HCT116 (cell line): ENCODE data around the gene TRAK1. TPM values are rescaled to one million over a fixed set of nuclear protein-coding genes. Genes with fewer than 3 reads are reported as not detected.

Experiments
- ATAC-seq: fragments of 200-7000 bp; cut with Tn5 transposase; 2 replicates; pipeline ENCODE4 v1.9.1; 2020; ENCODE audit warnings: mild to moderate bottlenecking, moderate library complexity
- BruUV-seq: library from RNA; stranded (reverse); fragments of 400-500 nt; replicated peaks from 2 replicates; lab custom pipeline; 2021; lab: Mats Ljungman, UMichigan
- CTCF ChIA-PET: fragments of 300-600 bp; sonication (Branson Sonifier 250); formaldehyde crosslinking; loops from one replicate; lab custom pipeline; 2021; ENCODE audit warnings: antibody characterized with exemption; lab: Charles Lee
- POLR2A ChIA-PET: fragments of 300-600, 350-600 bp; sonication (Branson Sonifier 250); formaldehyde crosslinking; loops from one replicate; lab custom pipeline; 2021; ENCODE audit warnings: antibody characterized with exemption; lab: Charles Lee
- RAD21 ChIA-PET, 2 experiments: fragments of 300-600 bp; sonication (Branson Sonifier 250); formaldehyde crosslinking; loops; one replicate each; lab custom pipeline; 2023; ENCODE audit warnings: low total read pairs in 2 of 2; ENCODE audit not compliant: uncharacterized antibody in 2 of 2, unreplicated experiment in 2 of 2, low non-redundant PET in 1 of 2; lab: Charles Lee
- DNase-seq: peaks from one replicate; pipeline ENCODE4 v3.0.0-alpha.2; 2010; ENCODE audit warnings: low read depth, low spot score
- H2AFZ ChIP-seq: fragments of 200-600 bp; shearing (Covaris generic), sonication (generic); 2 replicates; pipeline ENCODE4 v1.6.1; 2017; ENCODE audit warnings: low read depth, mixed run types, mixed read lengths, antibody characterized with exemption, low read length; ENCODE audit not compliant: poor library complexity, severe bottlenecking
- H3K27ac ChIP-seq: 2 replicates; pipeline ENCODE4 v1.5.1; 2012; ENCODE audit warnings: low read depth, low read length
- H3K27me3 ChIP-seq: fragments of 200-600 bp; sonication (generic); 2 replicates; pipeline ENCODE4 v1.6.1; 2016; ENCODE audit warnings: mixed run types, low read length, mixed read lengths; ENCODE audit not compliant: insufficient read depth
- H3K36me3 ChIP-seq, 2 experiments: fragments of 200-500 bp in 1 of 2; fragments of 200-600 bp in 1 of 2; sonication (Bioruptor generic) in 1 of 2; sonication (generic) in 1 of 2; 2 replicates each; pipeline versions ENCODE4 v1.5.1 to v1.6.1; 2014 to 2016; ENCODE audit warnings: low read length in 2 of 2, inconsistent platforms in 1 of 2, mixed read lengths in 1 of 2, mixed run types in 1 of 2; ENCODE audit not compliant: insufficient read depth in 2 of 2, control insufficient read depth in 1 of 2
- H3K4me1 ChIP-seq, 2 experiments: fragments of 200-600 bp in 1 of 2; sonication (generic) in 1 of 2; 2 replicates each; pipeline versions ENCODE4 v1.5.1 to v1.6.1; 2012 to 2017; ENCODE audit warnings: low read length in 2 of 2, inconsistent platforms in 1 of 2, mild to moderate bottlenecking in 1 of 2, mixed read lengths in 1 of 2, mixed run types in 1 of 2, moderate library complexity in 1 of 2; ENCODE audit not compliant: insufficient read depth in 2 of 2, control insufficient read depth in 1 of 2
- H3K4me2 ChIP-seq: fragments of 200-600 bp; sonication (generic); 2 replicates; pipeline ENCODE4 v1.6.1; 2017; ENCODE audit warnings: mixed run types, low read length, mixed read lengths
- H3K4me3 ChIP-seq, 2 experiments: fragments of 200-600 bp in 1 of 2; sonication (generic) in 1 of 2; replicated peaks in 1 of 2; 2 replicates each; pipeline ENCODE4 v1.5.1; 2011 to 2016; ENCODE audit warnings: low read length in 2 of 2, control low read depth in 1 of 2, low read depth in 1 of 2, mild to moderate bottlenecking in 1 of 2, mixed read lengths in 1 of 2, mixed run types in 1 of 2
- H3K79me2 ChIP-seq: fragments of 200-600 bp; sonication (generic); 2 replicates; pipeline ENCODE4 v1.6.1; 2017; ENCODE audit warnings: mild to moderate bottlenecking, mixed run types, low read length, moderate library complexity, mixed read lengths; ENCODE audit not compliant: insufficient read depth
- H3K9ac ChIP-seq: fragments of 200-600 bp; sonication (generic); 2 replicates; pipeline ENCODE4 v1.6.1; 2016; ENCODE audit warnings: low read length, mixed read lengths
- H3K9me2 ChIP-seq: fragments of 200-600 bp; sonication (generic), shearing (Covaris generic); 2 replicates; pipeline ENCODE4 v1.6.1; 2017; ENCODE audit warnings: mixed run types, mild to moderate bottlenecking, moderate library complexity; ENCODE audit not compliant: insufficient read depth
- H3K9me3 ChIP-seq, 2 experiments: fragments of 200-500 bp in 1 of 2; fragments of 200-600 bp in 1 of 2; sonication (Bioruptor generic) in 1 of 2; sonication (generic) in 1 of 2; 2 replicates each; pipeline ENCODE4 v1.6.1; 2014 to 2017; ENCODE audit warnings: low read length in 2 of 2, mixed read lengths in 2 of 2, inconsistent platforms in 1 of 2, low read depth in 1 of 2, mild to moderate bottlenecking in 1 of 2, mixed run types in 1 of 2, moderate library complexity in 1 of 2; ENCODE audit not compliant: control insufficient read depth in 1 of 2, insufficient read depth in 1 of 2
- H4K20me1 ChIP-seq: fragments of 200-600 bp; sonication (generic), shearing (Covaris generic); 2 replicates; pipeline ENCODE4 v1.6.1; 2017; ENCODE audit warnings: mixed run types, mild to moderate bottlenecking, moderate library complexity; ENCODE audit not compliant: insufficient read depth
- CBX3 ChIP-seq: IDR thresholded peaks from 2 replicates; pipeline ENCODE4 v1.6.1; 2012; ENCODE audit warnings: low read depth
- CEBPB ChIP-seq: IDR thresholded peaks from 2 replicates; pipeline ENCODE4 v1.6.1; 2012; ENCODE audit warnings: low read depth
- EGR1 ChIP-seq: IDR thresholded peaks from 2 replicates; pipeline ENCODE4 v1.6.1; 2012; ENCODE audit warnings: low read depth
- ELF1 ChIP-seq: IDR thresholded peaks from 2 replicates; pipeline ENCODE4 v1.6.1; 2012; ENCODE audit warnings: low read depth, borderline replicate concordance
- EZH2phosphoT487 ChIP-seq: fragments of 200-600 bp; IDR thresholded peaks from 2 replicates; pipeline ENCODE4 v1.6.1; 2018; ENCODE audit warnings: antibody characterized with exemption, borderline replicate concordance
- POLR2A ChIP-seq: IDR thresholded peaks from 2 replicates; pipeline ENCODE4 v1.7.0; 2011; ENCODE audit warnings: borderline replicate concordance; ENCODE audit not compliant: insufficient read depth, insufficient read length; ENCODE audit errors: extremely low read depth
- RAD21 ChIP-seq: IDR thresholded peaks from 2 replicates; pipeline ENCODE4 v1.6.1; 2012; ENCODE audit warnings: low read depth, mild to moderate bottlenecking
- SIN3A ChIP-seq: IDR thresholded peaks from 2 replicates; pipeline ENCODE4 v1.6.1; 2012; ENCODE audit warnings: low read depth
- SRF ChIP-seq: IDR thresholded peaks from 2 replicates; pipeline ENCODE4 v1.6.1; 2012; ENCODE audit warnings: low read depth
- TCF7L2 ChIP-seq: IDR thresholded peaks from 2 replicates; pipeline ENCODE4 v1.7.0; 2011; ENCODE audit warnings: borderline replicate concordance, inconsistent platforms; ENCODE audit not compliant: insufficient read depth, insufficient read length; ENCODE audit errors: extremely low read depth
- YY1 ChIP-seq: IDR thresholded peaks from 2 replicates; pipeline ENCODE4 v1.6.1; 2011; ENCODE audit warnings: low read length, low read depth, moderate library complexity, mild to moderate bottlenecking; ENCODE audit not compliant: insufficient replicate concordance; ENCODE audit errors: extremely low read depth
- intact Hi-C: fragments of 100-400 bp; cut with micrococcal nuclease; formaldehyde crosslinking; loops from 2 replicates; pipeline ENCODE4 v1.10.0; 2022
- total RNA-seq: library from RNA; stranded (reverse); gene quantifications from one replicate; pipeline ENCODE4 v1.2.1, GENCODE V29; 2021; ENCODE audit not compliant: unreplicated experiment
- TF ChIP-seq, protein P1 (sequence below), 3 experiments: fragments of 200-600 bp in 1 of 3; sonication (generic) in 1 of 3; IDR thresholded peaks in 2 of 3; conservative IDR thresholded peaks in 1 of 3; 2 replicates each; pipeline ENCODE4 v1.5.1; 2012 to 2017; ENCODE audit warnings: low read depth in 2 of 3, low read length in 2 of 3, antibody characterized with exemption in 1 of 3, borderline replicate concordance in 1 of 3, control low read depth in 1 of 3, mild to moderate bottlenecking in 1 of 3, mixed read lengths in 1 of 3, mixed run types in 1 of 3, moderate library complexity in 1 of 3; ENCODE audit not compliant: insufficient read depth in 1 of 3

TRAK1 gene
- total RNA-seq, 1 experiment from 2014 or later = 25.9 TPM

- H3K4me2 ChIP-seq = no peak overlapping the region
- H3K4me3 ChIP-seq = no peak overlapping the region
- no peak overlapping the region for H2AFZ ChIP-seq
- H3K9me3 ChIP-seq = no peaks in the 10 kb centered on the region
- no peak for DNase-seq
- RAD21 ChIA-PET = no interaction called here
- H3K27me3 ChIP-seq = no peaks in the 10 kb centered on the region
- intact Hi-C loops = loop anchor here (5.0 kb wide), 2 partner anchors 223 to 432 kb away; no protein-coding TSS in a partner anchor
- H3K27ac ChIP-seq = no peak overlapping the region
- peaks cover 5% of the 10 kb centered on the region; the same call in 1 of the 2 replicates for H3K79me2 ChIP-seq
- no TSS peak for BruUV-seq
- POLR2A ChIA-PET = no interaction called here
- no peaks in the 10 kb centered on the region for H4K20me1 ChIP-seq
- H3K36me3 ChIP-seq = no peaks in the 10 kb centered on the region
- H3K9me2 ChIP-seq = no peaks in the 10 kb centered on the region
- no peak overlapping the region for H3K9ac ChIP-seq
- H3K4me1 ChIP-seq = peaks cover 38 to 40% of the 10 kb centered on the region in 2 experiments
- no peak for ATAC-seq
- CTCF ChIA-PET = no interaction called here
- TF ChIP-seq TCF7L2 = no peak
- no peak for TF ChIP-seq POLR2A
- TF ChIP-seq CBX3 = no peak
- no peak for TF ChIP-seq SRF
- no peak for TF ChIP-seq YY1
- TF ChIP-seq RAD21 = no peak
- no peak for TF ChIP-seq EZH2phosphoT487
- no peak for TF ChIP-seq CEBPB
- no peak for TF ChIP-seq ELF1
- TF ChIP-seq, protein P1, sequence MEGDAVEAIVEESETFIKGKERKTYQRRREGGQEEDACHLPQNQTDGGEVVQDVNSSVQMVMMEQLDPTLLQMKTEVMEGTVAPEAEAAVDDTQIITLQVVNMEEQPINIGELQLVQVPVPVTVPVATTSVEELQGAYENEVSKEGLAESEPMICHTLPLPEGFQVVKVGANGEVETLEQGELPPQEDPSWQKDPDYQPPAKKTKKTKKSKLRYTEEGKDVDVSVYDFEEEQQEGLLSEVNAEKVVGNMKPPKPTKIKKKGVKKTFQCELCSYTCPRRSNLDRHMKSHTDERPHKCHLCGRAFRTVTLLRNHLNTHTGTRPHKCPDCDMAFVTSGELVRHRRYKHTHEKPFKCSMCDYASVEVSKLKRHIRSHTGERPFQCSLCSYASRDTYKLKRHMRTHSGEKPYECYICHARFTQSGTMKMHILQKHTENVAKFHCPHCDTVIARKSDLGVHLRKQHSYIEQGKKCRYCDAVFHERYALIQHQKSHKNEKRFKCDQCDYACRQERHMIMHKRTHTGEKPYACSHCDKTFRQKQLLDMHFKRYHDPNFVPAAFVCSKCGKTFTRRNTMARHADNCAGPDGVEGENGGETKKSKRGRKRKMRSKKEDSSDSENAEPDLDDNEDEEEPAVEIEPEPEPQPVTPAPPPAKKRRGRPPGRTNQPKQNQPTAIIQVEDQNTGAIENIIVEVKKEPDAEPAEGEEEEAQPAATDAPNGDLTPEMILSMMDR (IDR thresholded peaks at IDR 0.05 in 2 of 3, conservative IDR thresholded peaks at IDR 0.05 in 1 of 3; ENCODE audit: borderline replicate concordance in 1 of 3, insufficient read depth in 1 of 3, low read depth in 2 of 3, low read length in 2 of 3) = no peak
- TF ChIP-seq EGR1 = no peak
- no peak for TF ChIP-seq SIN3A
Measured at GRCh38 chr3:42115215-42115614, 24.1 kb downstream of the TRAK1 start.
